HG03135 (cell line): ENCODE results near the gene RAI1.

Experiments
- ATAC-seq: cut with Tn5 transposase; IDR thresholded peaks from one replicate; pipeline ENCODE4 v1.9.1; 2021; ENCODE audit warnings: mild to moderate bottlenecking, moderate library complexity; ENCODE audit not compliant: unreplicated experiment

RAI1 gene

GRCh38 chr17:17812211-17813054 is 131.2 kb downstream of the RAI1 start:
- no peak for ATAC-seq

- ATAC-seq: no peak
Observed at GRCh38 chr17:17813055-17813724, 131.9 kb downstream of the RAI1 start.

GRCh38 chr17:17813725-17814095 is 132.5 kb downstream of the RAI1 start:
- no peak for ATAC-seq

- no peak for ATAC-seq
Observed at GRCh38 chr17:17814162-17815061, 133.2 kb downstream of the RAI1 start.

- ATAC-seq: no peak
Observed at GRCh38 chr17:17815062-17815406, 133.8 kb downstream of the RAI1 start.

- ATAC-seq: no peak
Observed at GRCh38 chr17:17815436-17816200, 134.4 kb downstream of the RAI1 start.

GRCh38 chr17:17816240-17816814 is 135.1 kb downstream of the RAI1 start:
- no peak for ATAC-seq

- ATAC-seq: no peak
Observed at GRCh38 chr17:17816831-17817551, 135.7 kb downstream of the RAI1 start.

DNA sequence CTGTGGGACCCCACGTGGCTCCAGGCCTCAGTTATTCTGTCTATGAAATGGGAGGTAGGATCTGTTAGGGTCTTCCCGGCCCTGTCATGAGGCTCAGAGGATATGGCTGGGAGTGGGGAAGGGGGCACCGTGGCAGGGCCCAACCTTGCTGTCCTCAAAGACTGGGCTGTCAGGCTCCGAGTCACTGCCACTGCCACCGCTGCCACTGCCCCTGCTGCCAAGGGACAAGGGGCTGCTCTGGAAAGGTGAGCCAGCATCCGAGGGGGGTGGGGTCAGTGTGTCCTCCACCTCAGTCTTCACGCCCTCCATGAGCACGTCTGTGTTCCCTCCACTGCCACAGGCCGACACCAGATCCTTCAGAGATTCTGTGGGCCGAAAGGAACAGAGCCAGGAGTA is 136.3 kb downstream of the RAI1 start:
- no peak for ATAC-seq

GRCh38 chr17:17818088-17818526 is 136.8 kb downstream of the RAI1 start:
- ATAC-seq: no peak

DNA sequence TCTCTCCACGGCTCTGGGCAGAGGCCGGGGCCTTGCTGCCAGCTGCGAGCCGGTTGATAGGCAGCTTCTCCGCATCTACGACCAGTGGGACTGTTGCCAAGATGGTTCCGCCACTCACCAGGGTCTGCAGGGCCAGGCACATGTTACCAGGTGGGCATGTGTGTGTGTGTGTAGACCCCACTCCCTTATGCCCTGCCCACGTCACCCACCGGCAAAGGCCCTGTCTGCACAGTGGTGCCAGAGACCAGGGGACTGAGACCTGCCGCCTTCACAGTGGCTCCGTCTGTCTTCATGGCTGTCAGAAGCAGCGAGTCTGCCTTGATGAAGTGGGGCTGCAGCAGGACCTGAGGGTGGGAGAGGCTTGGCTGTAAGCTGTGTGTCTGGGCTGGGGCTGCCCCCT is 137.9 kb downstream of the RAI1 start:
- ATAC-seq: no peak

GRCh38 chr17:17819561-17819995 is 138.3 kb downstream of the RAI1 start:
- no peak for ATAC-seq

- ATAC-seq: no peak
Observed at GRCh38 chr17:17820046-17820445, 138.8 kb downstream of the RAI1 start.

DNA sequence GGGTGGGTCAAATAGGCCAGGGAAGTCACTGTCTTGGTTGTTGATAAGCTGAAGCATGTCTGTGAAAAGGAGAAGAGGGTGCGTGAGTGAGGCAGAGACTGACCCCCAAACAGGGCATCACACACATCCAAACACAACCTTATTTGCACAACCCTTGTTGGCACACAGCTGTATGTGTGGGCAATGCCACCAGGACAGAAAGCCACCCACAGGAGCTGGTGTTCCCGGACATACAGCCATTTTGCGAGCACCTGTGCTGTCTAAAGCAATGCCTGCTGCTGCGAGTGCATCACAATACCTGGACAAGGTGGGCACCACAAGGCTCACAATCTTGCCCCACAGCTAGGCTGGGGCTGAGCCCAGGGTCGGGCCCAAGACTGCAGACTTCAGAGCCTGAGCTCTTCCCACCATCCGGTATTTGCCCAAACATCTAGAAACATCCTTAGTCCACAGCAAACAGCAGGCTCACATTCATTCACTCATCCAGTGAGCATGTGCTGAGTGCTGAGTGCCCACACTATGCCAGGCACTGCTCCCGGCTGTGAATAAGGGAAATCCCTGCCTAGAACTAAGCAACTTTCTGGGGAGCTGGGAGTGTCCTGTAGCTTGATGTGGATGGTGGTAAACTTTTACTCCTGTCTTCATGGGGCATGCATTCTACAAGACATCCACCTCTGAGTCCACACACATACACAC is 139.4 kb downstream of the RAI1 start:
- no peak for ATAC-seq

- no peak for ATAC-seq
Observed at GRCh38 chr17:17822189-17822588, 140.9 kb downstream of the RAI1 start.

- no peak for ATAC-seq
Observed at GRCh38 chr17:17822616-17823015, 141.4 kb downstream of the RAI1 start.

- ATAC-seq: peak; percentile 72
Observed at GRCh38 chr17:17823433-17824118, 142.3 kb downstream of the RAI1 start.

DNA sequence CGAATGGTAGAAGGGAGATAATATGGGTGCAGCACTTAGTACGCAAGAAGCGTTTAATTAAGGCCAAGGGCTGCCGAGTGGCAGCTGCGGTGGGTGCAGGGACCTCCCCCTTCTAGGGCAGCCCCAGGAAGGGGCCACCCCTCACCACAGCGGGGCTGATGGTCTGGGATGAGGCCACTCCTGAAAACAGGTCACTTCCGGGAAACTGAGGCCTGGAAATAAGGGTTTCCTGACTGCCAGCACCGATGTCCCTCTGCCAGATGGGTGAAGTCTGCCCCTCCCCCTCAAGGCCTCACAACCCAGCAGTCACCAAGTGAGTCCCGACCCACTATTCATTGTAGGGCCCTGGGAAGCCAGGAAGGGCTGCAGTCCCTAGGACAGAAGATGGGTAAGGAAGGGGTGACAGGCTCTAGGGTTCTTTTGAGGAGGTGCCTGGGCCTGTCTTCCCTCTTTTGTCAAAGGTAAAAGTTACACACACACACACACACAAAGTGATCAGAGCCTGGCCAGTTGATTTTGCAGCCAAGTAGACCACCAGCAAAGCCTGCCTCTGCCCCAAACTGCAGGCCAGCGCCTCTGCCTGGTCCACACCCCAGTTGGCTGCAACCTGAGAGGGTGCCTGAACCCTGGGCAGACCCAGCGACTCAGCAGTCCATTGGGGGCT is 143.0 kb downstream of the RAI1 start:
- peak; percentile 6 for ATAC-seq
